Central memory CD8-positive, alpha-beta T cell (primary cell): ENCODE data around the gene FAT1.

Experiments
- ATAC-seq: fragments of 150-1000 bp; cut with Tn5 transposase; replicated peaks from 2 replicates; pipeline ENCODE4 v1.10.0; 2022; ENCODE audit warnings: mild to moderate bottlenecking, moderate FRiP score, moderate number of reproducible peaks; ENCODE audit not compliant: poor library complexity, severe bottlenecking; ENCODE audit errors: extremely low read depth
- DNase-seq, 2 donors: peaks; one replicate each; pipeline ENCODE4 v3.0.0; 2021; ENCODE audit warnings: low spot score in 2 of 2
- H3K27ac Mint-ChIP-seq: one replicate; pipeline ENCODE4 v1.8.0; 2022; ENCODE audit warnings: low read depth, mild to moderate bottlenecking, moderate library complexity, mixed read lengths
- H3K27me3 Mint-ChIP-seq: one replicate; pipeline ENCODE4 v1.8.0; 2022; ENCODE audit warnings: mixed read lengths
- H3K36me3 Mint-ChIP-seq: one replicate; pipeline ENCODE4 v1.8.0; 2022; ENCODE audit warnings: mild to moderate bottlenecking, moderate library complexity, mixed read lengths; ENCODE audit not compliant: insufficient read depth
- H3K4me1 Mint-ChIP-seq: one replicate; pipeline ENCODE4 v1.8.0; 2022; ENCODE audit warnings: mixed read lengths
- H3K4me3 Mint-ChIP-seq: one replicate; pipeline ENCODE4 v1.8.0; 2022; ENCODE audit warnings: mild to moderate bottlenecking, moderate library complexity, mixed read lengths
- H3K9me3 Mint-ChIP-seq: one replicate; pipeline ENCODE4 v1.8.0; 2022; ENCODE audit warnings: mixed read lengths

Gene FAT1

GRCh38 chr4:186699881-186700397, 23.7 kb downstream of the FAT1 start:
- Mint-ChIP-seq H3K36me3 (no peaks in the 10 kb centered on the region), H3K27ac (no peak overlapping the region), H3K4me1 (no peaks in the 10 kb centered on the region), H3K4me3 (no peak overlapping the region), H3K9me3 (peaks cover 9% of the 10 kb centered on the region), H3K27me3 (no peaks in the 10 kb centered on the region)
- DNase-seq: no peak
- ATAC-seq: no peak

GRCh38 chr4:186699298-186699697, 24.4 kb downstream of the FAT1 start:
- H3K27me3 Mint-ChIP-seq: no peaks in the 10 kb centered on the region
- H3K4me3 Mint-ChIP-seq: no peak overlapping the region
- H3K9me3 Mint-ChIP-seq: peaks cover 9% of the 10 kb centered on the region
- no peak overlapping the region for H3K27ac Mint-ChIP-seq
- no peaks in the 10 kb centered on the region for H3K36me3 Mint-ChIP-seq
- DNase-seq (no peak), ATAC-seq (no peak)
- no peaks in the 10 kb centered on the region for H3K4me1 Mint-ChIP-seq

- DNase-seq: no peak
- no peak overlapping the region for H3K4me3 Mint-ChIP-seq
- peaks cover 16% of the 10 kb centered on the region for H3K9me3 Mint-ChIP-seq
- H3K36me3 Mint-ChIP-seq: peaks cover 2% of the 10 kb centered on the region
- no peaks in the 10 kb centered on the region for H3K4me1 Mint-ChIP-seq
- H3K27me3 Mint-ChIP-seq: no peaks in the 10 kb centered on the region
- H3K27ac Mint-ChIP-seq: no peak overlapping the region
- ATAC-seq: no peak
These were observed 25.1 kb downstream of the FAT1 start for GRCh38 chr4:186698525-186698924.

GRCh38 chr4:186698028-186698427, 25.6 kb downstream of the FAT1 start:
- Mint-ChIP-seq H3K9me3 (peaks cover 16% of the 10 kb centered on the region), H3K4me3 (no peak overlapping the region), H3K27ac (no peak overlapping the region), H3K36me3 (peaks cover 2% of the 10 kb centered on the region), H3K4me1 (no peaks in the 10 kb centered on the region), H3K27me3 (no peaks in the 10 kb centered on the region)
- ATAC-seq (no peak), DNase-seq (no peak)

- H3K27ac Mint-ChIP-seq: no peak overlapping the region
- H3K36me3 Mint-ChIP-seq: peaks cover 2% of the 10 kb centered on the region
- DNase-seq (no peak), ATAC-seq (no peak)
- H3K4me1 Mint-ChIP-seq: no peaks in the 10 kb centered on the region
- peaks cover 21% of the 10 kb centered on the region for H3K9me3 Mint-ChIP-seq
- H3K27me3 Mint-ChIP-seq: no peaks in the 10 kb centered on the region
- no peak overlapping the region for H3K4me3 Mint-ChIP-seq
These were observed 28.3 kb downstream of the FAT1 start for GRCh38 chr4:186695392-186695791.

- ATAC-seq (no peak), DNase-seq (no peak)
- H3K9me3 Mint-ChIP-seq: peaks cover 26% of the 10 kb centered on the region
- peaks cover 2% of the 10 kb centered on the region for H3K36me3 Mint-ChIP-seq
- no peaks in the 10 kb centered on the region for H3K4me1 Mint-ChIP-seq
- no peaks in the 10 kb centered on the region for H3K27me3 Mint-ChIP-seq
- no peak overlapping the region for H3K27ac Mint-ChIP-seq
- H3K4me3 Mint-ChIP-seq: no peak overlapping the region
These were observed 29.8 kb downstream of the FAT1 start for GRCh38 chr4:186693894-186694293.

GRCh38 chr4:186693159-186693815, 30.4 kb downstream of the FAT1 start:
- H3K27me3 Mint-ChIP-seq: no peaks in the 10 kb centered on the region
- H3K36me3 Mint-ChIP-seq: peaks cover 2% of the 10 kb centered on the region
- H3K27ac Mint-ChIP-seq: no peak overlapping the region
- H3K4me1 Mint-ChIP-seq: no peaks in the 10 kb centered on the region
- H3K9me3 Mint-ChIP-seq: peaks cover 23% of the 10 kb centered on the region
- DNase-seq: no peak
- no peak for ATAC-seq
- H3K4me3 Mint-ChIP-seq: no peak overlapping the region

GRCh38 chr4:186691396-186691795, 32.3 kb downstream of the FAT1 start:
- no peaks in the 10 kb centered on the region for H3K27me3 Mint-ChIP-seq
- no peaks in the 10 kb centered on the region for H3K4me1 Mint-ChIP-seq
- H3K4me3 Mint-ChIP-seq: no peak overlapping the region
- DNase-seq (no peak), ATAC-seq (no peak)
- H3K9me3 Mint-ChIP-seq: peaks cover 17% of the 10 kb centered on the region
- no peak overlapping the region for H3K27ac Mint-ChIP-seq
- H3K36me3 Mint-ChIP-seq: peaks cover 2% of the 10 kb centered on the region

GRCh38 chr4:186689476-186689875, 34.2 kb downstream of the FAT1 start:
- Mint-ChIP-seq H3K27me3 (no peaks in the 10 kb centered on the region), H3K27ac (no peak overlapping the region), H3K36me3 (peaks cover 2% of the 10 kb centered on the region), H3K4me1 (no peaks in the 10 kb centered on the region), H3K9me3 (peaks cover 17% of the 10 kb centered on the region), H3K4me3 (no peak overlapping the region)
- DNase-seq: no peak
- ATAC-seq: no peak

- Mint-ChIP-seq H3K4me3 (no peak overlapping the region), H3K9me3 (peaks cover 15% of the 10 kb centered on the region), H3K27me3 (no peaks in the 10 kb centered on the region), H3K27ac (no peak overlapping the region), H3K36me3 (no peaks in the 10 kb centered on the region), H3K4me1 (no peaks in the 10 kb centered on the region)
- no peak for DNase-seq
- ATAC-seq: no peak
These were observed 35.3 kb downstream of the FAT1 start for GRCh38 chr4:186688150-186688943.

- H3K9me3 Mint-ChIP-seq: peaks cover 15% of the 10 kb centered on the region
- no peaks in the 10 kb centered on the region for H3K27me3 Mint-ChIP-seq
- no peak for ATAC-seq
These were observed 36.4 kb downstream of the FAT1 start for GRCh38 chr4:186687265-186687664.

GRCh38 chr4:186685767-186686183, 37.9 kb downstream of the FAT1 start:
- no peak for DNase-seq
- no peaks in the 10 kb centered on the region for H3K27me3 Mint-ChIP-seq
- no peak overlapping the region for H3K27ac Mint-ChIP-seq
- H3K36me3 Mint-ChIP-seq: no peaks in the 10 kb centered on the region
- peaks cover 15% of the 10 kb centered on the region for H3K9me3 Mint-ChIP-seq
- H3K4me1 Mint-ChIP-seq: no peaks in the 10 kb centered on the region
- H3K4me3 Mint-ChIP-seq: no peak overlapping the region
- no peak for ATAC-seq

More at GRCh38 chr4:186687265-186687664, 36.4 kb downstream of the FAT1 start:
- Mint-ChIP-seq H3K36me3 (no peaks in the 10 kb centered on the region), H3K4me3 (no peak overlapping the region), H3K27ac (no peak overlapping the region), H3K4me1 (no peaks in the 10 kb centered on the region)
- DNase-seq: no peak

- Mint-ChIP-seq H3K27me3 (no peaks in the 10 kb centered on the region), H3K4me3 (no peak overlapping the region), H3K27ac (no peak overlapping the region), H3K36me3 (no peaks in the 10 kb centered on the region), H3K4me1 (no peaks in the 10 kb centered on the region), H3K9me3 (peaks cover 15% of the 10 kb centered on the region)
- DNase-seq: no peak
- ATAC-seq: no peak
These were observed 38.8 kb downstream of the FAT1 start for GRCh38 chr4:186684889-186685309.
